ENCODE results near the gene STRA6.
"Not testable (repeated sequence)": the region's sequence is repeated elsewhere in the genome, so short reads cannot be mapped to it uniquely, and the experiment has no call there.

STRA6 gene

GRCh38 chr15:74160390-74160789 is 42.2 kb downstream of the STRA6 start:
- not testable (repeated sequence) for DNase-seq (ENCODE audit: low read depth)

- DNase-seq (ENCODE audit: low read depth): no peak
Measured at GRCh38 chr15:74159773-74160172, 42.8 kb downstream of the STRA6 start.

GRCh38 chr15:74158855-74159650 is 43.5 kb downstream of the STRA6 start:
- no peak for DNase-seq (ENCODE audit: low read depth)

GRCh38 chr15:74157868-74158827 is 44.4 kb downstream of the STRA6 start:
- no peak for DNase-seq (ENCODE audit: low read depth)

GRCh38 chr15:74156678-74157411 is 45.7 kb downstream of the STRA6 start:
- no peak for DNase-seq (ENCODE audit: low read depth)

- no peak for DNase-seq (ENCODE audit: low read depth)
Measured at GRCh38 chr15:74155766-74156417, 46.7 kb downstream of the STRA6 start.

- DNase-seq (ENCODE audit: low read depth): no peak
Measured at GRCh38 chr15:74147051-74147450, 55.5 kb downstream of the STRA6 start.

GRCh38 chr15:74146277-74146800 is 56.2 kb downstream of the STRA6 start:
- DNase-seq (ENCODE audit: low read depth): no peak

- no peak for DNase-seq (ENCODE audit: low read depth)
Measured at GRCh38 chr15:74144153-74144775, 58.3 kb downstream of the STRA6 start.

- DNase-seq (ENCODE audit: low read depth): no peak
Measured at GRCh38 chr15:74141591-74141990, 61.0 kb downstream of the STRA6 start.

- DNase-seq (ENCODE audit: low read depth): no peak
Measured at GRCh38 chr15:74138642-74139041, 63.9 kb downstream of the STRA6 start.

- no peak for DNase-seq (ENCODE audit: low read depth)
Measured at GRCh38 chr15:74137537-74137894, 65.1 kb downstream of the STRA6 start.

- no peak for DNase-seq (ENCODE audit: low read depth)
Measured at GRCh38 chr15:74136814-74137536, 65.6 kb downstream of the STRA6 start.

GRCh38 chr15:74136540-74136813 is 66.1 kb downstream of the STRA6 start:
- DNase-seq (ENCODE audit: low read depth): no peak

GRCh38 chr15:74135041-74135565 is 67.5 kb downstream of the STRA6 start:
- no peak for DNase-seq (ENCODE audit: low read depth)

- no peak for DNase-seq (ENCODE audit: low read depth)
Measured at GRCh38 chr15:74134387-74135027, 68.1 kb downstream of the STRA6 start.

GRCh38 chr15:74133694-74134386 is 68.7 kb downstream of the STRA6 start:
- DNase-seq (ENCODE audit: low read depth): no peak

- DNase-seq (ENCODE audit: low read depth): no peak
Measured at GRCh38 chr15:74132681-74133651, 69.6 kb downstream of the STRA6 start.

All from HS-5 (cell line).